WTC11 (cell line): ENCODE data around the gene DOCK8. TPM values are rescaled to one million over a fixed set of nuclear protein-coding genes. Genes with fewer than 3 reads are reported as not detected.

Experiments used
- ATAC-seq: fragments of 200-7000 bp; cut with Tn5 transposase; 2 replicates; pipeline ENCODE4 v1.10.0; 2021; ENCODE audit warnings: mild to moderate bottlenecking, moderate library complexity
- CTCF ChIA-PET: fragments of 300-600 bp; sonication (Branson Sonifier 250); formaldehyde crosslinking; loops from one replicate; lab custom pipeline; 2021; ENCODE audit warnings: antibody characterized with exemption; lab: Charles Lee
- POLR2A ChIA-PET: fragments of 350-600 bp; sonication (Branson Sonifier 250); formaldehyde crosslinking; loops from one replicate; lab custom pipeline; 2021; ENCODE audit warnings: antibody characterized with exemption; lab: Charles Lee
- DNase-seq: peaks from one replicate; pipeline ENCODE4 v3.0.0; 2021; ENCODE audit warnings: low spot score
- H3K27ac Mint-ChIP-seq: 2 replicates; pipeline ENCODE4 v1.8.0; 2021; ENCODE audit warnings: mixed read lengths
- H3K27me3 Mint-ChIP-seq: 2 replicates; pipeline ENCODE4 v1.8.0; 2021; ENCODE audit warnings: low read depth, mild to moderate bottlenecking, moderate library complexity, mixed read lengths
- H3K36me3 Mint-ChIP-seq: 2 replicates; pipeline ENCODE4 v1.8.0; 2021; ENCODE audit warnings: mixed read lengths
- H3K4me1 Mint-ChIP-seq: 2 replicates; pipeline ENCODE4 v1.8.0; 2022; ENCODE audit warnings: mixed read lengths
- H3K4me3 Mint-ChIP-seq: 2 replicates; pipeline ENCODE4 v1.8.0; 2021; ENCODE audit warnings: mild to moderate bottlenecking, moderate library complexity, mixed read lengths
- H3K9me3 Mint-ChIP-seq: 2 replicates; pipeline ENCODE4 v1.8.0; 2021; ENCODE audit warnings: mixed read lengths
- CREB1 ChIP-seq: sonication (generic); formaldehyde crosslinking; IDR thresholded peaks from 2 replicates; pipeline ENCODE4 v1.8.0; 2023; ENCODE audit warnings: mild to moderate bottlenecking, missing genetic modification reagents
- CTCF ChIP-seq: fragments of 200-600 bp; IDR thresholded peaks from 2 replicates; pipeline ENCODE4 v1.8.0; 2022; ENCODE audit warnings: antibody characterized with exemption
- FOXK1 ChIP-seq: sonication (generic); formaldehyde crosslinking; IDR thresholded peaks from 2 replicates; pipeline ENCODE4 v1.8.0; 2022; ENCODE audit warnings: mild to moderate bottlenecking, moderate library complexity, missing genetic modification reagents
- FOXP4 ChIP-seq: sonication (generic); formaldehyde crosslinking; IDR thresholded peaks from 2 replicates; pipeline ENCODE4 v1.8.0; 2022; ENCODE audit warnings: mild to moderate bottlenecking, missing genetic modification reagents
- HMGA2 ChIP-seq: fragments of 250-450 bp; sonication (Bioruptor Pico); IDR thresholded peaks from 2 replicates; pipeline ENCODE4 v1.4.0; 2021; ENCODE audit warnings: mild to moderate bottlenecking, moderate library complexity
- MYBL2 ChIP-seq: sonication (generic); formaldehyde crosslinking; IDR thresholded peaks from 2 replicates; pipeline ENCODE4 v1.8.1; 2023; ENCODE audit warnings: mild to moderate bottlenecking, moderate library complexity, missing genetic modification reagents
- NFATC4 ChIP-seq: fragments of 250-450 bp; sonication (Bioruptor Pico); IDR thresholded peaks from 2 replicates; pipeline ENCODE4 v1.9.0; 2021; ENCODE audit warnings: mild to moderate bottlenecking
- NFE2L1 ChIP-seq: sonication (generic); formaldehyde crosslinking; IDR thresholded peaks from 2 replicates; pipeline ENCODE4 v1.8.1; 2023; ENCODE audit warnings: missing genetic modification reagents
- NFYB ChIP-seq: sonication (generic); formaldehyde crosslinking; conservative IDR thresholded peaks from 2 replicates; pipeline ENCODE4 v1.8.0; 2022; ENCODE audit warnings: low read depth, missing genetic modification reagents
- NR3C1 ChIP-seq: sonication (generic); formaldehyde crosslinking; conservative IDR thresholded peaks from 2 replicates; pipeline ENCODE4 v1.8.1; 2023; ENCODE audit warnings: low read depth, mild to moderate bottlenecking, missing genetic modification reagents
- SMAD4 ChIP-seq: sonication (generic); formaldehyde crosslinking; IDR thresholded peaks from 2 replicates; pipeline ENCODE4 v1.8.0; 2022; ENCODE audit warnings: mild to moderate bottlenecking, missing genetic modification reagents
- TCF7 ChIP-seq: sonication (generic); formaldehyde crosslinking; IDR thresholded peaks from 2 replicates; pipeline ENCODE4 v1.8.0; 2022; ENCODE audit warnings: mild to moderate bottlenecking, low read depth, missing genetic modification reagents, moderate library complexity
- TEAD1 ChIP-seq: sonication (generic); formaldehyde crosslinking; IDR thresholded peaks from 2 replicates; pipeline ENCODE4 v1.8.0; 2022; ENCODE audit warnings: mild to moderate bottlenecking, missing genetic modification reagents
- total RNA-seq: library from RNA; stranded (reverse); gene quantifications from 3 replicates; pipeline ENCODE4 v1.2.3, GENCODE V29; 2021
- TF ChIP-seq, protein P1 (sequence below): sonication (generic); formaldehyde crosslinking; IDR thresholded peaks from 2 replicates; pipeline ENCODE4 v1.8.1; 2023; ENCODE audit warnings: mild to moderate bottlenecking, missing genetic modification reagents
- TF ChIP-seq, protein P2 (sequence below): fragments of 250-450 bp; sonication (Bioruptor Pico); IDR thresholded peaks from 2 replicates; pipeline ENCODE4 v1.8.0; 2021; ENCODE audit warnings: mild to moderate bottlenecking
- TF ChIP-seq, protein P3 (sequence below): sonication (generic); formaldehyde crosslinking; IDR thresholded peaks from 2 replicates; pipeline ENCODE4 v1.8.1; 2023; ENCODE audit warnings: mild to moderate bottlenecking, missing genetic modification reagents
- TF ChIP-seq, protein P4 (sequence below): sonication (generic); formaldehyde crosslinking; conservative IDR thresholded peaks from 2 replicates; pipeline ENCODE4 v1.8.1; 2023; ENCODE audit warnings: mild to moderate bottlenecking, low read depth, missing genetic modification reagents, moderate library complexity
- TF ChIP-seq, protein P5 (sequence below): fragments of 250-450 bp; sonication (Bioruptor Pico); IDR thresholded peaks from 2 replicates; pipeline ENCODE4 v1.9.0; 2021; ENCODE audit warnings: mild to moderate bottlenecking, borderline replicate concordance

Gene DOCK8
- total RNA-seq, 1 experiment from 2014 or later, result 3.2 TPM

- H3K4me1 Mint-ChIP-seq, result peaks cover 11% of the 10 kb centered on the region; the same call in 1 of the 2 replicates
- no peaks in the 10 kb centered on the region for H3K9me3 Mint-ChIP-seq
- TF ChIP-seq FOXP4 (CRISPR knock-in tag), result no peak
- no peak for TF ChIP-seq NFE2L1 (CRISPR knock-in tag)
- no peak for TF ChIP-seq NFATC4 (CRISPR knock-in tag)
- no peak for TF ChIP-seq NFYB (CRISPR knock-in tag)
- TF ChIP-seq TEAD1 (CRISPR knock-in tag), result no peak
- TF ChIP-seq, protein P1, sequence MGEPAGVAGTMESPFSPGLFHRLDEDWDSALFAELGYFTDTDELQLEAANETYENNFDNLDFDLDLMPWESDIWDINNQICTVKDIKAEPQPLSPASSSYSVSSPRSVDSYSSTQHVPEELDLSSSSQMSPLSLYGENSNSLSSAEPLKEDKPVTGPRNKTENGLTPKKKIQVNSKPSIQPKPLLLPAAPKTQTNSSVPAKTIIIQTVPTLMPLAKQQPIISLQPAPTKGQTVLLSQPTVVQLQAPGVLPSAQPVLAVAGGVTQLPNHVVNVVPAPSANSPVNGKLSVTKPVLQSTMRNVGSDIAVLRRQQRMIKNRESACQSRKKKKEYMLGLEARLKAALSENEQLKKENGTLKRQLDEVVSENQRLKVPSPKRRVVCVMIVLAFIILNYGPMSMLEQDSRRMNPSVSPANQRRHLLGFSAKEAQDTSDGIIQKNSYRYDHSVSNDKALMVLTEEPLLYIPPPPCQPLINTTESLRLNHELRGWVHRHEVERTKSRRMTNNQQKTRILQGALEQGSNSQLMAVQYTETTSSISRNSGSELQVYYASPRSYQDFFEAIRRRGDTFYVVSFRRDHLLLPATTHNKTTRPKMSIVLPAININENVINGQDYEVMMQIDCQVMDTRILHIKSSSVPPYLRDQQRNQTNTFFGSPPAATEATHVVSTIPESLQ (CRISPR knock-in tag), result no peak
- no peak for TF ChIP-seq CREB1 (CRISPR knock-in tag)
- TF ChIP-seq, protein P2, sequence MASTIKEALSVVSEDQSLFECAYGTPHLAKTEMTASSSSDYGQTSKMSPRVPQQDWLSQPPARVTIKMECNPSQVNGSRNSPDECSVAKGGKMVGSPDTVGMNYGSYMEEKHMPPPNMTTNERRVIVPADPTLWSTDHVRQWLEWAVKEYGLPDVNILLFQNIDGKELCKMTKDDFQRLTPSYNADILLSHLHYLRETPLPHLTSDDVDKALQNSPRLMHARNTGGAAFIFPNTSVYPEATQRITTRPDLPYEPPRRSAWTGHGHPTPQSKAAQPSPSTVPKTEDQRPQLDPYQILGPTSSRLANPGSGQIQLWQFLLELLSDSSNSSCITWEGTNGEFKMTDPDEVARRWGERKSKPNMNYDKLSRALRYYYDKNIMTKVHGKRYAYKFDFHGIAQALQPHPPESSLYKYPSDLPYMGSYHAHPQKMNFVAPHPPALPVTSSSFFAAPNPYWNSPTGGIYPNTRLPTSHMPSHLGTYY (CRISPR knock-in tag), result no peak
- TF ChIP-seq NR3C1 (CRISPR knock-in tag), result no peak
- TF ChIP-seq SMAD4 (CRISPR knock-in tag), result no peak
- no peak for TF ChIP-seq MYBL2 (CRISPR knock-in tag)
- TF ChIP-seq, protein P3, sequence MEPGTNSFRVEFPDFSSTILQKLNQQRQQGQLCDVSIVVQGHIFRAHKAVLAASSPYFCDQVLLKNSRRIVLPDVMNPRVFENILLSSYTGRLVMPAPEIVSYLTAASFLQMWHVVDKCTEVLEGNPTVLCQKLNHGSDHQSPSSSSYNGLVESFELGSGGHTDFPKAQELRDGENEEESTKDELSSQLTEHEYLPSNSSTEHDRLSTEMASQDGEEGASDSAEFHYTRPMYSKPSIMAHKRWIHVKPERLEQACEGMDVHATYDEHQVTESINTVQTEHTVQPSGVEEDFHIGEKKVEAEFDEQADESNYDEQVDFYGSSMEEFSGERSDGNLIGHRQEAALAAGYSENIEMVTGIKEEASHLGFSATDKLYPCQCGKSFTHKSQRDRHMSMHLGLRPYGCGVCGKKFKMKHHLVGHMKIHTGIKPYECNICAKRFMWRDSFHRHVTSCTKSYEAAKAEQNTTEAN (CRISPR knock-in tag), result no peak
- TF ChIP-seq FOXK1 (CRISPR knock-in tag), result no peak
- TF ChIP-seq CTCF, result no peak
- TF ChIP-seq HMGA2, result no peak
- TF ChIP-seq, all 79 proteins: peak for 0
- Mint-ChIP-seq H3K27me3 (0 out of 2 replicates have a peak, but pooled peaks cover 2% of the 10 kb centered on the region), H3K27ac (no peak overlapping the region), H3K4me3 (no peak overlapping the region), H3K36me3 (no peaks in the 10 kb centered on the region)
- POLR2A ChIA-PET, result no interaction called here
- CTCF ChIA-PET, result no interaction called here
- DNase-seq (no peak), ATAC-seq (no peak)
These were observed 243.9 kb downstream of the DOCK8 start for GRCh38 chr9:458590-458989.

GRCh38 chr9:459491-460444 lies 245.1 kb downstream of the DOCK8 start:
- POLR2A ChIA-PET, result no interaction called here
- peak; percentile 83 for ATAC-seq
- CTCF ChIA-PET, result interaction anchor here (1.1 kb wide), 1 partner anchor 13 kb away, joined by 3 read pairs; no protein-coding TSS in a partner anchor
- TF ChIP-seq, protein P4, sequence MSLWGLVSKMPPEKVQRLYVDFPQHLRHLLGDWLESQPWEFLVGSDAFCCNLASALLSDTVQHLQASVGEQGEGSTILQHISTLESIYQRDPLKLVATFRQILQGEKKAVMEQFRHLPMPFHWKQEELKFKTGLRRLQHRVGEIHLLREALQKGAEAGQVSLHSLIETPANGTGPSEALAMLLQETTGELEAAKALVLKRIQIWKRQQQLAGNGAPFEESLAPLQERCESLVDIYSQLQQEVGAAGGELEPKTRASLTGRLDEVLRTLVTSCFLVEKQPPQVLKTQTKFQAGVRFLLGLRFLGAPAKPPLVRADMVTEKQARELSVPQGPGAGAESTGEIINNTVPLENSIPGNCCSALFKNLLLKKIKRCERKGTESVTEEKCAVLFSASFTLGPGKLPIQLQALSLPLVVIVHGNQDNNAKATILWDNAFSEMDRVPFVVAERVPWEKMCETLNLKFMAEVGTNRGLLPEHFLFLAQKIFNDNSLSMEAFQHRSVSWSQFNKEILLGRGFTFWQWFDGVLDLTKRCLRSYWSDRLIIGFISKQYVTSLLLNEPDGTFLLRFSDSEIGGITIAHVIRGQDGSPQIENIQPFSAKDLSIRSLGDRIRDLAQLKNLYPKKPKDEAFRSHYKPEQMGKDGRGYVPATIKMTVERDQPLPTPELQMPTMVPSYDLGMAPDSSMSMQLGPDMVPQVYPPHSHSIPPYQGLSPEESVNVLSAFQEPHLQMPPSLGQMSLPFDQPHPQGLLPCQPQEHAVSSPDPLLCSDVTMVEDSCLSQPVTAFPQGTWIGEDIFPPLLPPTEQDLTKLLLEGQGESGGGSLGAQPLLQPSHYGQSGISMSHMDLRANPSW (CRISPR knock-in tag), result no peak
- TF ChIP-seq, protein P5, sequence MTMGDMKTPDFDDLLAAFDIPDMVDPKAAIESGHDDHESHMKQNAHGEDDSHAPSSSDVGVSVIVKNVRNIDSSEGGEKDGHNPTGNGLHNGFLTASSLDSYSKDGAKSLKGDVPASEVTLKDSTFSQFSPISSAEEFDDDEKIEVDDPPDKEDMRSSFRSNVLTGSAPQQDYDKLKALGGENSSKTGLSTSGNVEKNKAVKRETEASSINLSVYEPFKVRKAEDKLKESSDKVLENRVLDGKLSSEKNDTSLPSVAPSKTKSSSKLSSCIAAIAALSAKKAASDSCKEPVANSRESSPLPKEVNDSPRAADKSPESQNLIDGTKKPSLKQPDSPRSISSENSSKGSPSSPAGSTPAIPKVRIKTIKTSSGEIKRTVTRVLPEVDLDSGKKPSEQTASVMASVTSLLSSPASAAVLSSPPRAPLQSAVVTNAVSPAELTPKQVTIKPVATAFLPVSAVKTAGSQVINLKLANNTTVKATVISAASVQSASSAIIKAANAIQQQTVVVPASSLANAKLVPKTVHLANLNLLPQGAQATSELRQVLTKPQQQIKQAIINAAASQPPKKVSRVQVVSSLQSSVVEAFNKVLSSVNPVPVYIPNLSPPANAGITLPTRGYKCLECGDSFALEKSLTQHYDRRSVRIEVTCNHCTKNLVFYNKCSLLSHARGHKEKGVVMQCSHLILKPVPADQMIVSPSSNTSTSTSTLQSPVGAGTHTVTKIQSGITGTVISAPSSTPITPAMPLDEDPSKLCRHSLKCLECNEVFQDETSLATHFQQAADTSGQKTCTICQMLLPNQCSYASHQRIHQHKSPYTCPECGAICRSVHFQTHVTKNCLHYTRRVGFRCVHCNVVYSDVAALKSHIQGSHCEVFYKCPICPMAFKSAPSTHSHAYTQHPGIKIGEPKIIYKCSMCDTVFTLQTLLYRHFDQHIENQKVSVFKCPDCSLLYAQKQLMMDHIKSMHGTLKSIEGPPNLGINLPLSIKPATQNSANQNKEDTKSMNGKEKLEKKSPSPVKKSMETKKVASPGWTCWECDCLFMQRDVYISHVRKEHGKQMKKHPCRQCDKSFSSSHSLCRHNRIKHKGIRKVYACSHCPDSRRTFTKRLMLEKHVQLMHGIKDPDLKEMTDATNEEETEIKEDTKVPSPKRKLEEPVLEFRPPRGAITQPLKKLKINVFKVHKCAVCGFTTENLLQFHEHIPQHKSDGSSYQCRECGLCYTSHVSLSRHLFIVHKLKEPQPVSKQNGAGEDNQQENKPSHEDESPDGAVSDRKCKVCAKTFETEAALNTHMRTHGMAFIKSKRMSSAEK (CRISPR knock-in tag), result no peak
- TF ChIP-seq TCF7, result no peak

More at GRCh38 chr9:459491-460444, 245.1 kb downstream of the DOCK8 start:
- Mint-ChIP-seq H3K4me1 (peaks cover 14% of the 10 kb centered on the region; the same call in 1 of the 2 replicates), H3K9me3 (no peaks in the 10 kb centered on the region; the same call in 1 of the 2 replicates), H3K4me3 (no peak overlapping the region), H3K36me3 (no peaks in the 10 kb centered on the region), H3K27me3 (0 out of 2 replicates have a peak, but pooled peaks cover 2% of the 10 kb centered on the region), H3K27ac (no peak overlapping the region)
- no peak for DNase-seq
